K562 (cell line): ENCODE results near the gene TIAM1.

Source experiments
- ARHGAP35 ChIP-seq: fragments of 450-650 bp; IDR thresholded peaks from 2 replicates; pipeline ENCODE4 v1.6.1; 2018; ENCODE audit not compliant: partially characterized antibody
- CC2D1A ChIP-seq: fragments of 450-650 bp; IDR thresholded peaks from 2 replicates; pipeline ENCODE4 v1.6.1; 2017; ENCODE audit warnings: mild to moderate bottlenecking
- CTCF ChIP-seq, 3 experiments: IDR thresholded peaks in 2 of 3; conservative IDR thresholded peaks in 1 of 3; 2 replicates each; pipeline ENCODE4 v1.5.1; 2011 to 2012; ENCODE audit warnings: low read length in 3 of 3, mild to moderate bottlenecking in 3 of 3, control low read depth in 2 of 3, improper control_type of control experiment in 1 of 3, inconsistent platforms in 1 of 3, low read depth in 1 of 3, mixed read lengths in 1 of 3, moderate library complexity in 1 of 3; ENCODE audit not compliant: insufficient read depth in 2 of 3
- EZH2 ChIP-seq: IDR thresholded peaks from 2 replicates; pipeline ENCODE4 v1.6.1; 2012; ENCODE audit warnings: low read depth, mild to moderate bottlenecking, inconsistent platforms, low read length, borderline replicate concordance
- HCFC1 ChIP-seq: IDR thresholded peaks from 2 replicates; pipeline ENCODE4 v1.6.1; 2012; ENCODE audit warnings: low read depth, low read length, improper control_type of control experiment
- MEIS2 ChIP-seq: fragments of 450-650 bp; IDR thresholded peaks from 2 replicates; pipeline ENCODE4 v1.6.1; 2014; ENCODE audit warnings: mild to moderate bottlenecking; ENCODE audit not compliant: partially characterized antibody
- MYNN ChIP-seq, 2 experiments: sonication (generic); formaldehyde crosslinking in 1 of 2; IDR thresholded peaks; 2 replicates each; pipeline versions ENCODE4 v1.5.0 to v1.6.1; 2016 to 2020; ENCODE audit warnings: antibody characterized with exemption in 1 of 2, missing genetic modification reagents in 1 of 2
- NONO ChIP-seq, 2 experiments: fragments of 200-400 bp in 1 of 2; fragments of 450-650 bp in 1 of 2; formaldehyde crosslinking in 1 of 2; IDR thresholded peaks; 2 replicates each; pipeline ENCODE4 v1.6.1; 2017; ENCODE audit warnings: low read depth in 2 of 2, mild to moderate bottlenecking in 2 of 2, moderate library complexity in 2 of 2, low read length in 1 of 2
- REST ChIP-seq, 2 experiments: fragments of 450-650 bp; formaldehyde crosslinking in 1 of 2; IDR thresholded peaks; 2 replicates each; pipeline versions ENCODE4 v1.4.0 to v1.6.1; 2014 to 2020; ENCODE audit warnings: mild to moderate bottlenecking in 2 of 2, borderline replicate concordance in 1 of 2, low read depth in 1 of 2
- SP2 ChIP-seq: IDR thresholded peaks from 2 replicates; pipeline ENCODE4 v1.6.1; 2011; ENCODE audit warnings: mild to moderate bottlenecking, low read depth, low read length, moderate library complexity; ENCODE audit not compliant: poor library complexity, severe bottlenecking; ENCODE audit errors: extremely low read depth

- TF ChIP-seq SP2 (no peak), REST (IDR thresholded peaks at IDR 0.05; ENCODE audit: borderline replicate concordance) (no peak), REST (CRISPR knock-in tag; IDR thresholded peaks at IDR 0.05; ENCODE audit: low read depth) (no peak), HCFC1 (no peak), NONO (IDR thresholded peaks at IDR 0.05; ENCODE audit: low read depth in 2 of 2, low read length in 1 of 2) (no peak), CTCF (IDR thresholded peaks at IDR 0.05 in 2 of 3, conservative IDR thresholded peaks at IDR 0.05 in 1 of 3; ENCODE audit: insufficient read depth in 2 of 3, low read depth in 1 of 3, low read length in 3 of 3) (no peak), ARHGAP35 (no peak), EZH2 (no peak), CC2D1A (no peak), MYNN (IDR thresholded peaks at IDR 0.05) (no peak), MYNN (CRISPR knock-in tag; IDR thresholded peaks at IDR 0.05) (no peak), MEIS2 (no peak)
Measured at GRCh38 chr21:31295676-31296075, 48.4 kb downstream of the TIAM1 start.
